HUDEP-2 (cell line): Measurements from ENCODE around the gene ASXL1.
"Not testable (repeated sequence)": the region's sequence is repeated elsewhere in the genome, so short reads cannot be mapped to it uniquely, and the experiment has no call there.

Source experiments
- DNase-seq, 76 experiments: peaks; one replicate each; lab custom pipeline; 2025; ENCODE audit not compliant: unreplicated experiment in 76 of 76; lab: John Stamatoyannopoulos, UW

Gene ASXL1

DNA sequence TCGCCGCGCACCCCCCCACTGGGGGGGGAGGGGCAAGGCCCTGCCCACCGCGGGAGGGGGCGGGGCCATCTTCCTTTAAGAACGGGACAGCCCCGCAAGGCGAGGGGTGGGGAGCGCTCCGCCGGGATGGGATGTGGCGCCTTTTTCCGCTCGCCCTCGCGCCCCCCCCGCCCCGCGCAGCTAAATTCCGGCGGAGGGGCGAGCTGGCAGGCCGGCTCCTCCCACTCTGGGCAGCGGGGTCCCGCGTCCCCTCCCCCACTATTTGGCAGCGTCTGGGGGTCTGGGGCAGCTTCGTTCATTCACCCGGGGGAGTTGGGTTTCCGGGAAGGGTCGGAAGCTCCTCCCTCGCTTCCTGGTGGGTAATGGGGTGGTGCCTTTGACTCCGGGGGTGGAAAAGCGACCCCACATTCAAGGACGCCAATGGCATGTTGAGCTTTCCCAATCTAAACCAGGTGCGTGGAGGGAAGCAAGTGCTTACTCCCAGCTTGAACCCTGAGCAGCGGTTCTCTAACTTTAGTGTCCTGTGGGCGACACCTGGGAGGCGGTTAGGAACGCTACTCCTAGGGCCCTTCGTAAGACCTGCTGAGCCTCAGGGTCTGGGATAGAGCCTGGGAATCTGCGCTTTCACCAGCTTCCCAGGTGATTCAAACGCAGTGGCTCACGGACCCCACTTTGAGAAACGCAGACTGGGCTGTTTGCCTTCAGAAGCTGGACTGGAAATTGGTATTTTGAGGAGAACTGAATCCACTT, 927 bp downstream of the ASXL1 start:
- DNase-seq = peak in 50 of 76 experiments; percentile 17 to 70 (median 48)

DNA sequence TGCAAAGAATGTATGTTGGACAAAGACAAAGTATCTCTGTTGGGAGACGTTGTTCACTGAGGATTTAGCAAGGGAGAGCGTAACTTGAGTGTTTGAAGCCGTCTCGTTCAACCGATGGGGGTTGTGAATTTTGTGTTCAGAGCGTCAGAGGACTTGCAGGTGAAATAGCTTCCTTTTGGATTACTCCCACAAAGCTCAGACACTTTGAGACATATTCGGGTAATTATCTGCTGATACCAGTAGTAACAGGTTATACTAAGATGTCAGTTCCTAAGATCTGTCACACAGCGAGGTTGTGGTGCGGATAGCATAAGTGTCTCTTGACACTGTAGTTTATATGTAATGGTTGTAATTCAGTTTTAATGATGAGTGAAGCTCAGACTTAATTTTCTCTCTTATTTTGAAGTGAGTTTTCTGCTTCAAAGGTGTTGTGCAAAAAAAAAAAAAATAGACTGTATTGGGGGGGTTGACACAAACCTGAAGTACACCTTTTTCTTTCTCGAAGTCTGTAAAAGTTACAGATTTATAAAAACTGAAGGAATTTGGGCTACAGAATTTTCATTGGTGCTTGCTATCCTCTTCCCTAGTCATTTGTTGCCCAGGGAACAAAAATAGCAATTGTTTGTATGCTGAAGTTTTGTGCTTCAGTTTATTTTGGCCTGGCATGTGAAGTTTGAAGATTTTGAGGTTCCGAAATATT, 1.7 kb downstream of the ASXL1 start:
- DNase-seq = peak in 3 of 76 experiments; percentile 12 to 13 (median 13)

DNA sequence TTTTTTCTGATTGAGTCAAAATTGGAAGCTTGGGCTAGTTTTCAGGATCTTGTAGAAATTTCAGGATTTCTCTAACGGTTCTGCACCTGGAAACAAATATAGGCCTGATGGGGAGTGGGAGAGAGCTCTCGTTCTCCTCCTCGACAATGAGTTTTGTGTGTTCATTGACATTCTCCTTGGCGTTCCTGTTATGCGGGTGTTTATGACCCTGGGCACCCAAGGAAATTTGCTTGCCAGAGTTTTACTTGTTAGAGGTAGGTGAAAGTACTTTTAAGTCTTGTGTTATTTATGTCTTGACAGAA, 2.2 kb downstream of the ASXL1 start:
- DNase-seq = no peak

DNA sequence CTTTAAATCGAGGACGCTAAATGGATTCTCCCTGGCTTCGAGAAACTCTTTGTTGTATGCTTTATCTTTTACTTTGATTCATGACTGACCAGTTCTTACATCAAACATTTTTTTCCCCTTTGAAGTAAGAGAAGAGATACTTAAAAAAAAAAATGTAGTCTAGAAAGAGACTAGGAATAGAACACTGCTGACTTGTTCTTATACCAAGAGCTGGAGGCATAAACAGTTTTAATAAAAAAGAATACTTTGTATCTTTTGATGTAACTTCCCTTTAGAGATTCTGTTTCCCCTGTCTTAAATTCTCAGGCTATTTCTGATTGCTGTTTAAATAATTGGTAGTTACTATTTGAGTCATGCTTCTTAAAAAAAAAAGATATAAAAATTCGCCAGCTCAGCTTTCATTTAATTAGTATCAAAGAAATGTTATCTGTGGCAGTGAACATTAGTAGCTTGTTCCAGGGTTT, 4.8 kb downstream of the ASXL1 start:
- no peak for DNase-seq

- DNase-seq = no peak
Observed at GRCh38 chr20:32363492-32363891, 5.4 kb downstream of the ASXL1 start.

- DNase-seq = no peak
Observed at GRCh38 chr20:32364554-32365208, 6.5 kb downstream of the ASXL1 start.

GRCh38 chr20:32365564-32365963, 7.4 kb downstream of the ASXL1 start:
- DNase-seq = no peak

DNA sequence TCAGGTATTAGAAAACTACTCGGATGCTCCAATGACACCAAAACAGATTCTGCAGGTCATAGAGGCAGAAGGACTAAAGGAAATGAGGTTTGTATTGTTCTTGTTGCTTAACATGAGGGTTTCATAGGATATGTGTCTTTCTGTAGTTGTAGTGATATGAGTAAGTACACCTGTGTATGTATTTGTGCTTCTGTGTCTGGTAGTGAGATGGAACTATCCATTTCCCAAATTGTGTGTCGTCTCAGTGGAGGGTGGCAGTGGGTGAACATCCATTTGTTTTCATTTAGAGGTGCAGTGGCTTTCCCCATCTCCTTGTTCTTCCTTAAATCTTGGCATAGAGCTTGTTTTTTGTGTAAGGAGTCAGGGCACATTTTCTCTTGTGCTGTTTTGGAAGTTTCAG, 8.2 kb downstream of the ASXL1 start:
- no peak for DNase-seq

DNA sequence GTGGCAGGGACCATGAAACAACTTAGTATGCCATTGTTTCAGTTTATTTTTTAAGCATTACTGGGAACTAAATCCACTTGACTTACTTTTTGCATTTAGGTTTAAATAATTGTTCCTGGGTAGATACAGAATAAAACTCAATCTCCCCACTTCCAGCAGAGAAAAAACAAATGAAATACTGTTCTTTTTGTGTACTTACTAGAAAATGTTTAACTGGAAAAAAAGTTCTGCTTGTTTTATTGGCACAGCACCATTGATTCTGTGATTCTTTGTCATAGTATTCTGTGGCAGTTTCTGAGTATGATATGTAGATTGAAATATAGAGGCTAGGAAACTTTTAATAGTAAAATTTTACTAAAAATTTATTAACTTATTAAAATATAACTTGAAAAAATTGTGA, 10.2 kb downstream of the ASXL1 start:
- no peak for DNase-seq

DNA sequence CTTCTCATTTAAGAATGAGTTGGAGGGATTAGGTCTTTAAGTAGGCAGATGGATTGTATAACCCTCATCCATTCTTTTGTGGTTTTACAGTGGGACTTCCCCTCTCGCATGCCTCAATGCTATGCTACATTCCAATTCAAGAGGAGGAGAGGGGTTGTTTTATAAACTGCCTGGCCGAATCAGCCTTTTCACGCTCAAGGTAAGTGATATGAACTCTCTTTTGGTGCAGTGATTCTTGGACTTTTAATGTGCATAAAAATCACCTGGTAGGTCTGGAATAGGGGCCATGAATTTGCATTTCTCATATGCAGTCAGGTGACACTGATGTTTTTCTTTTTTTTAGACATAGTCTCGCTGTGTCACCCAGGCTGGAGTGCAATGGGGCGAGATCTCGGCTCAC, 10.8 kb downstream of the ASXL1 start:
- no peak for DNase-seq

DNA sequence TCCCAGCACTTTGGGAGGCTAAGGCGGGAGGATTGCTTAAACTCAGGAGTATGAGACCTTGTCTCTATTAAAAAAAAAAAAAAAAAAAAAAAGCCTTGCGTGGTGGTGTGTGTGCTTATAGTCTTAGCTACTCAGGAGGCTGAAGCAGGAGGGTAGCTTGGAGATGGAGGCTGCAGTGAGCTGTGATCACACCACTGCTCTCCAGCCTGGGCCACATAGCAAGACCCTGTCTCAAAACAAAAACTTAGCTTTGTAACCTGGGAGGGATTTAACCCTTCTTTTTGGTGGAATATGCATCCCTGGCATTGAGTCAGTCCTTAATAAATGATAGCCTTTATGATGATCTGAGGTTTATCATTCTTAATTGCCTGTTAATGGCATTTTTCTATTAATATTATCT, 12.8 kb downstream of the ASXL1 start:
- DNase-seq = no peak

GRCh38 chr20:32378461-32378860, 20.3 kb downstream of the ASXL1 start:
- no peak for DNase-seq

DNA sequence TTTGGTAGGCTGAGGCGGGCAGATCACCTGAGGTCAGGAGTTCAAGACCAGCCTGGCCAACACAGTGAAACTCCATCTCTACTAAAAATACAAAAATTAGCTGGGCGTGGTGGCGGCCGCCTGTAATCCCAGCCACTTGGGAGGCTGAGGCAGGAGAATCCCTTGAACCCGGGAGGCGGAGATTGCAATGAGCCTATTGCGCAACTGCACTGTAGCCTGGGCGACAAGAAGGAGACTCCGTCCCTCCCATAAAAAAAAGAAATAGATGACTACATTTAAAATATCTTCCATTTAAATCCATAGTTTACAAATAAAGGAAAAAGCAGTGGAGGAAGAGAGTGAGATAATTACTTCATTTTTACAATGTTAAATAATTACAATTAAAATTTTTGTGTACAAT, 21.9 kb downstream of the ASXL1 start:
- not testable (repeated sequence) for DNase-seq

- DNase-seq = no peak
Observed at GRCh38 chr20:32380745-32381144, 22.6 kb downstream of the ASXL1 start.

- no peak for DNase-seq
Observed at GRCh38 chr20:32382102-32382950, 24.2 kb downstream of the ASXL1 start.

DNA sequence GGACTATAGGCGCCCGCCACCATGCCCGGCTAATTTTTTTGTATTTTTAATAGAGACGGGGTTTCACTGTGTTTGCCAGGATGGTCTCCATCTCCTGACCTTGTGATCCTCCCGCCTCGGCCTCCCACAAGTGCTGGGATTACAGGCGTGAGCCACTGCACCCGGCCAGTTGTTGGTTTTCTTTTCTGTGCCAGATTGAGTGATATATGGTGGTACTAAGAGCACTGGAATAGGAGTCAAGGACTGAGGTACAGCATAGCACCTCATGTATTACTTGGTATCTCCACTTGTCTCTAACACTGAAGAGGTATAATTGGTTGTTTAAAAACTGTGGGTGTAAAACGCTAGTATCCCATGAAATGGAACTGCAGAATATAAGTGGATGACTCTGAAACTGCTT, 25.3 kb downstream of the ASXL1 start:
- DNase-seq = not testable (repeated sequence)

DNA sequence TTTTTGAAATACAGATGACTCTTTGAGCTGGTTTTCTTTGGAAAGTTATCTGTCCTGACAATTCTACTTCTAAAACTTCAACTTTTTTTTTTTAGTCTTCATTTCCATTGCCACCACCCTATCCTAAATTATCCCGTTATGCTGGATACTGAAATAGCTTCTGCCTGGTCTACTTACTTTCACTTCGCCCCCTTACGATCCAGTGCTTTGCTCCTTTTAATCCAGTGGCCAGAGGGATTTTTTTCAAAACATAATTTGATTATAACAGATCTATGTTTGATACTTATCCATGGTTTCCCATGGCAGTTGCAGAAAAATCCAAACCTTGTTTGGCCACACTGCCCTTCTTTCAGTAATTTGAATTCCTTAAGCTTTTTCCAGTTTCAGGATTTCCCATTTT, 27.4 kb downstream of the ASXL1 start:
- DNase-seq = no peak

GRCh38 chr20:32386091-32386490, 28.0 kb downstream of the ASXL1 start:
- no peak for DNase-seq

DNA sequence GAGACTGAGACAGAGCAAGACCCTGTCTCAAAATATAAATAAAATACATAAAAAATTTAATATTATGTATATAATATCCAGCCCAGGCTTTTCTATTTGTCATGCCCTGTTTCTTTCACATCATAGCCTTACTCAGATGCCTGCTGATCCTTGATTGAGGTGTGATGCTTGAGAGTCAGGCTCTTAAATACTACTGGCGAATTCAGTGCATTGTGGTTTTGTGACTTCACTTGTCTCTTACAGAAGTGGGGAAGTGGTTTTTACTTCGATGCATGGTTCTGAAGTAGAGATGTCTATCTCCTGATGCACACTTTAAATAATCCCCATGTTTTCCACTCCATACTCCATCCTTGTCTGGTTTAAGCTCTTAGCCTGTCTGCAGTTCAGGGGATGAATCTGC, 29.1 kb downstream of the ASXL1 start:
- peak in 2 of 76 experiments; percentile 2 to 7 for DNase-seq

DNA sequence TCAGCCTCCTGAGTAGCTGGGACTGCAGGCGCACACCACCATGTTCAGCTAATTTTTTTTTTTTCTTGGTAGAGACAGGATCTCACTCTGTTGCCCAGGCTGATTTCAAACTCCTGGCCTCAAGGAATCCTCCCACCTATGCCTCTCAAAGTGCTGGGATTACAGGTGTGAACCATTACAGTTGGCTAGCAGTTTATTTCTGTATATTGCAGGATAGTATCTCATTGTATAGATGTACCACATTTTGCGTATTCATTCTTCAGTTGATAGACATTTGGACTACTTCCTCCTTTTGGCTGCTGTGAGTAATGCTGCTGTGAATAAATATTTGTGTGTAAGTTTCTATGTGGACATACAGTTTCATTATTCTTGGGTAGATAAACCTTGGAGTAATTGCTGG, 32.9 kb downstream of the ASXL1 start:
- peak in 3 of 76 experiments; percentile 3 to 10 (median 4) for DNase-seq

DNA sequence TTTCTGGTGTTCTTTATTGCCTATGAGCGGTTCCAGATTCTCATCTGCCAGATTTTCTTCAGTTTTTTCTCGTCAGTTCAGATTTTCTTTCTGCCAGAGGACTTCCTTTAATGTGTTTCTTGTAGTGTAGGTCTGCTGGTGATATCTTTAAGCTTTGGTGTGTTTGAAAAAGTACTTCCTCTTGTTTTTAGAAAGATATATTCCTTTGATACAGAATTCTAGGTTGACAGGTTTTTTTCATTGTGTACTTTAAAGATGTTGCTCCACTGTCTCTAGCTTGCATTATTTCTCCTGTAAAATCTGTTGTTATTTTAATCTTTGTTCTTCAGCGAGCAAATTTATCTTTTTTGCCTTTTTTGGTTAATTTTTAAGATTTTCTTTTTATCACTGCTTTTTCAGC, 36.9 kb downstream of the ASXL1 start:
- DNase-seq = no peak
